Measurements from ENCODE around the gene CPM.
"Not testable (repeated sequence)": the region's sequence is repeated elsewhere in the genome, so short reads cannot be mapped to it uniquely, and the experiment has no call there.

The CPM gene

GRCh38 chr12:68842784-68843567 is 90.0 kb downstream of the CPM start:
- Histone ChIP-seq H4K20me1 (ENCODE audit: insufficient read depth, low read length) (peaks cover 43% of the 10 kb centered on the region), H3F3A (ENCODE audit: insufficient read depth, low read length) (peaks cover 83% of the 10 kb centered on the region)
- TF ChIP-seq, protein P1, sequence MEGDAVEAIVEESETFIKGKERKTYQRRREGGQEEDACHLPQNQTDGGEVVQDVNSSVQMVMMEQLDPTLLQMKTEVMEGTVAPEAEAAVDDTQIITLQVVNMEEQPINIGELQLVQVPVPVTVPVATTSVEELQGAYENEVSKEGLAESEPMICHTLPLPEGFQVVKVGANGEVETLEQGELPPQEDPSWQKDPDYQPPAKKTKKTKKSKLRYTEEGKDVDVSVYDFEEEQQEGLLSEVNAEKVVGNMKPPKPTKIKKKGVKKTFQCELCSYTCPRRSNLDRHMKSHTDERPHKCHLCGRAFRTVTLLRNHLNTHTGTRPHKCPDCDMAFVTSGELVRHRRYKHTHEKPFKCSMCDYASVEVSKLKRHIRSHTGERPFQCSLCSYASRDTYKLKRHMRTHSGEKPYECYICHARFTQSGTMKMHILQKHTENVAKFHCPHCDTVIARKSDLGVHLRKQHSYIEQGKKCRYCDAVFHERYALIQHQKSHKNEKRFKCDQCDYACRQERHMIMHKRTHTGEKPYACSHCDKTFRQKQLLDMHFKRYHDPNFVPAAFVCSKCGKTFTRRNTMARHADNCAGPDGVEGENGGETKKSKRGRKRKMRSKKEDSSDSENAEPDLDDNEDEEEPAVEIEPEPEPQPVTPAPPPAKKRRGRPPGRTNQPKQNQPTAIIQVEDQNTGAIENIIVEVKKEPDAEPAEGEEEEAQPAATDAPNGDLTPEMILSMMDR (IDR thresholded peaks at IDR 0.05; ENCODE audit: low read length): no peak
- TF ChIP-seq EZH2 (optimal IDR thresholded peaks at IDR 0.05; ENCODE audit: low read depth, low read length): no peak
- no peak for TF ChIP-seq EZH2phosphoT487 (IDR thresholded peaks at IDR 0.05; ENCODE audit: low read length)

GRCh38 chr12:68842123-68842522 is 90.8 kb downstream of the CPM start:
- TF ChIP-seq, protein P1 (IDR thresholded peaks at IDR 0.05; ENCODE audit: low read length): no peak
- no peak for TF ChIP-seq EZH2phosphoT487 (IDR thresholded peaks at IDR 0.05; ENCODE audit: low read length)
- H3K27ac ChIP-seq (ENCODE audit: low read length): no peak overlapping the region
- H3K27me3 ChIP-seq (replicated peaks; ENCODE audit: insufficient read depth, low read length): no peaks in the 10 kb centered on the region
- no peak overlapping the region for H3K4me3 ChIP-seq (ENCODE audit: low read length)
- no peaks in the 10 kb centered on the region for H3K4me1 ChIP-seq (ENCODE audit: low read length)
- peaks cover 33% of the 10 kb centered on the region for H3K79me2 ChIP-seq (ENCODE audit: low read length)
- H4K20me1 ChIP-seq (ENCODE audit: insufficient read depth, low read length): peaks cover 44% of the 10 kb centered on the region
- no peaks in the 10 kb centered on the region for H3K9me2 ChIP-seq (replicated peaks; ENCODE audit: insufficient read depth, low read length)
- no peak overlapping the region for H3K4me2 ChIP-seq (ENCODE audit: low read depth, low read length)
- no peak overlapping the region for H3K9ac ChIP-seq (ENCODE audit: low read length)
- peaks cover 89% of the 10 kb centered on the region for H3F3A ChIP-seq (ENCODE audit: insufficient read depth, low read length)
- DNase-seq: no peak
- H3K36me3 ChIP-seq (replicated peaks; ENCODE audit: insufficient read depth, low read length): peaks cover 38% of the 10 kb centered on the region
- no peaks in the 10 kb centered on the region for H3K9me3 ChIP-seq (replicated peaks; ENCODE audit: insufficient read depth, low read length)
- no peak overlapping the region for H2AFZ ChIP-seq (ENCODE audit: low read length)

More at GRCh38 chr12:68842784-68843567, 90.0 kb downstream of the CPM start:
- peaks cover 29% of the 10 kb centered on the region for H3K79me2 ChIP-seq (ENCODE audit: low read length)
- no peaks in the 10 kb centered on the region for H3K27me3 ChIP-seq (replicated peaks; ENCODE audit: insufficient read depth, low read length)
- no peak overlapping the region for H2AFZ ChIP-seq (ENCODE audit: low read length)
- no peak overlapping the region for H3K9ac ChIP-seq (ENCODE audit: low read length)
- no peak overlapping the region for H3K27ac ChIP-seq (ENCODE audit: low read length)
- no peak for DNase-seq
- H3K4me3 ChIP-seq (ENCODE audit: low read length): no peak overlapping the region
- H3K4me1 ChIP-seq (ENCODE audit: low read length): no peaks in the 10 kb centered on the region
- no peaks in the 10 kb centered on the region for H3K9me3 ChIP-seq (replicated peaks; ENCODE audit: insufficient read depth, low read length)
- peaks cover 36% of the 10 kb centered on the region for H3K36me3 ChIP-seq (replicated peaks; ENCODE audit: insufficient read depth, low read length)
- H3K4me2 ChIP-seq (ENCODE audit: low read depth, low read length): no peak overlapping the region
- no peaks in the 10 kb centered on the region for H3K9me2 ChIP-seq (replicated peaks; ENCODE audit: insufficient read depth, low read length)

DNA sequence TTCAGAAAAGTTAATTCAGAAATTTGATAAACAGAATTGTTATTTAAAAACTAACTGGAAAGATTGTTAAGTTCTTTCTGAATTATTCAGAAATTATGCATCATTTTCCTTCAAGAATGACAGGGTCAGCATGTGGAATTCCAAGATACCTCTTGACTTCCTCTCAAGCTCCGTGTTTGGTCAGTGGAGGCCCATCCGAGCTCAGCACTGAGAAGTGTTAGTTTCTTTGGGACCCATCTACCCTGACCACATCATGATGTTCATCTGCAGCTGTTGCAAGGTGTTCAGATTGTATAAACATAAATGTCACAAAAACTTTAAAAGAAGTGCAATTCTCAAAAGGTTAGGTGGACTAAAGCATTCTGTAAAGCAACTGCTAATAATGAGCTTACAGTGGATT is 91.3 kb downstream of the CPM start:
- H2AFZ ChIP-seq (ENCODE audit: low read length): no peak overlapping the region
- no peaks in the 10 kb centered on the region for H3K9me2 ChIP-seq (replicated peaks; ENCODE audit: insufficient read depth, low read length)
- no peaks in the 10 kb centered on the region for H3K4me1 ChIP-seq (ENCODE audit: low read length)
- peaks cover 37% of the 10 kb centered on the region for H3K79me2 ChIP-seq (ENCODE audit: low read length)
- TF ChIP-seq, protein P1 (IDR thresholded peaks at IDR 0.05; ENCODE audit: low read length): no peak
- TF ChIP-seq EZH2phosphoT487 (IDR thresholded peaks at IDR 0.05; ENCODE audit: low read length) (no peak), EZH2 (optimal IDR thresholded peaks at IDR 0.05; ENCODE audit: low read depth, low read length) (no peak)
- H3K27ac ChIP-seq (ENCODE audit: low read length): no peak overlapping the region
- H3K9ac ChIP-seq (ENCODE audit: low read length): no peak overlapping the region
- no peak overlapping the region for H3K4me3 ChIP-seq (ENCODE audit: low read length)
- H4K20me1 ChIP-seq (ENCODE audit: insufficient read depth, low read length): peaks cover 44% of the 10 kb centered on the region
- H3K4me2 ChIP-seq (ENCODE audit: low read depth, low read length): no peak overlapping the region
- peaks cover 90% of the 10 kb centered on the region for H3F3A ChIP-seq (ENCODE audit: insufficient read depth, low read length)
- peaks cover 38% of the 10 kb centered on the region for H3K36me3 ChIP-seq (replicated peaks; ENCODE audit: insufficient read depth, low read length)
- no peaks in the 10 kb centered on the region for H3K9me3 ChIP-seq (replicated peaks; ENCODE audit: insufficient read depth, low read length)
- DNase-seq: no peak
- H3K27me3 ChIP-seq (replicated peaks; ENCODE audit: insufficient read depth, low read length): no peaks in the 10 kb centered on the region

GRCh38 chr12:68841175-68841574 is 91.8 kb downstream of the CPM start:
- not testable (repeated sequence) for H3K4me1 ChIP-seq (ENCODE audit: low read length); H3K4me3 ChIP-seq (ENCODE audit: low read length); H3K9me2 ChIP-seq (replicated peaks; ENCODE audit: insufficient read depth, low read length); DNase-seq; H3K9ac ChIP-seq (ENCODE audit: low read length); H3K27me3 ChIP-seq (replicated peaks; ENCODE audit: insufficient read depth, low read length); H2AFZ ChIP-seq (ENCODE audit: low read length); H3K4me2 ChIP-seq (ENCODE audit: low read depth, low read length); H3K27ac ChIP-seq (ENCODE audit: low read length); H3K9me3 ChIP-seq (replicated peaks; ENCODE audit: insufficient read depth, low read length)
- Histone ChIP-seq H4K20me1 (ENCODE audit: insufficient read depth, low read length) (peaks cover 48% of the 10 kb centered on the region), H3K36me3 (replicated peaks; ENCODE audit: insufficient read depth, low read length) (peaks cover 42% of the 10 kb centered on the region), H3K79me2 (ENCODE audit: low read length) (peaks cover 41% of the 10 kb centered on the region), H3F3A (ENCODE audit: insufficient read depth, low read length) (peaks cover 89% of the 10 kb centered on the region)

Measured in MM.1S (cell line).